ENCODE measurements around the gene KCNQ2.

Gene KCNQ2

DNA sequence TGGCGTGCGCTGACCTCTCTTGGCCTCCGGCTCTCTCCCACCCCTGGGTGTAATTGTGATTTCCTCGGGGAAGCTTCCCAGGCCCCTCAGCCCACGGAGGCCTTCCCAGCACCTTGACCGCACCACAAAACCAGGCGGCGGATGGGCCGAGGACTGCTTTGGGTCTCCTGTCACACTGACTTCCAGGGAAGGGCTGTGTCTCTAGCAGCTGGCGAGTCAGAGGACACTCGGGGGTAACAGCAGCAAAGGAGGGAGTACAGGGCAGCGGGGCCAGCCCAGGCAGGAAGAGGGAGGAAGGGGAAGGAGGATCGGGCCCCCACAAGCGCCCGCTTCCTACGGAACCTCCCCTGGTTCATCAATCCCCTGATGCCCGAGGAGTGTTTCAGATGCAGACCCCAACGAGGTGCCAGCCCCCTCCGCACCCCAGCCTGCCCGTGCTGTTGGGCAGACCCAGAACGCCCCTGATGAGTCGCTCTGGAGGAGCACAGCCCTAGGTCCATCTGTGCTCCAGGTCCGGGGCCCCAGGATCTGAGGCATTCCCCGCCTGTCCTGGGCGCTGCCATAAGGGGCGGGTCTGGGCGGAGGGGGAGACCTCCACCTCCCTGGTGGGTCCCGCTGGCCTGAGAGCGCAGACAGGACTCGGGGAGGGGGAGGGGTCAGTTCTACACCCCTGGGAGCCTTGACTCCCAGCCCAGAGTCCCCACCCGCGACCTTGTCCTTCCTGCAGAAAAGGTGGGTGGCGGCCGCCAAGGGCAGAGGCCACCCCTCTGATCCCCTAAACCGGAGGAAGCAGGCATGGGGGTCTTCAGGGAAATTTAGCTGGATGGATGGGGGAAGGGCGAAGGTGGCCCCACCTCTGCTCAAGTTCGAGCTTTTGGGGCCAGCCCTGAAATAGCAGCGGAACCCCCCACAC lies 112.3 kb downstream of the KCNQ2 start:
- Histone ChIP-seq H3K9ac (ENCODE audit: low read length) (no peak overlapping the region), H3K27ac (ENCODE audit: low read depth, low read length) (no peak overlapping the region), H3K79me2 (ENCODE audit: insufficient read depth, low read length) (no peaks in the 10 kb centered on the region), H4K20me1 (ENCODE audit: low read depth, low read length) (no peaks in the 10 kb centered on the region), H3K27me3 (ENCODE audit: low read length) (no peaks in the 10 kb centered on the region), H2AFZ (ENCODE audit: low read depth, low read length, severe bottlenecking) (no peak overlapping the region), H3K4me2 (ENCODE audit: low read depth, low read length, poor library complexity, severe bottlenecking) (no peak overlapping the region), H3K9me3 (ENCODE audit: insufficient read depth, low read length) (no peaks in the 10 kb centered on the region), H3K36me3 (ENCODE audit: low read length) (no peaks in the 10 kb centered on the region), H3K4me3 (ENCODE audit: insufficient read depth, low read length, poor library complexity, severe bottlenecking) (no peak overlapping the region), H3F3A (ENCODE audit: insufficient read depth) (no peaks in the 10 kb centered on the region), H3K9me2 (replicated peaks; ENCODE audit: insufficient read depth, low read length) (no peaks in the 10 kb centered on the region)
- TF ChIP-seq, protein P1, sequence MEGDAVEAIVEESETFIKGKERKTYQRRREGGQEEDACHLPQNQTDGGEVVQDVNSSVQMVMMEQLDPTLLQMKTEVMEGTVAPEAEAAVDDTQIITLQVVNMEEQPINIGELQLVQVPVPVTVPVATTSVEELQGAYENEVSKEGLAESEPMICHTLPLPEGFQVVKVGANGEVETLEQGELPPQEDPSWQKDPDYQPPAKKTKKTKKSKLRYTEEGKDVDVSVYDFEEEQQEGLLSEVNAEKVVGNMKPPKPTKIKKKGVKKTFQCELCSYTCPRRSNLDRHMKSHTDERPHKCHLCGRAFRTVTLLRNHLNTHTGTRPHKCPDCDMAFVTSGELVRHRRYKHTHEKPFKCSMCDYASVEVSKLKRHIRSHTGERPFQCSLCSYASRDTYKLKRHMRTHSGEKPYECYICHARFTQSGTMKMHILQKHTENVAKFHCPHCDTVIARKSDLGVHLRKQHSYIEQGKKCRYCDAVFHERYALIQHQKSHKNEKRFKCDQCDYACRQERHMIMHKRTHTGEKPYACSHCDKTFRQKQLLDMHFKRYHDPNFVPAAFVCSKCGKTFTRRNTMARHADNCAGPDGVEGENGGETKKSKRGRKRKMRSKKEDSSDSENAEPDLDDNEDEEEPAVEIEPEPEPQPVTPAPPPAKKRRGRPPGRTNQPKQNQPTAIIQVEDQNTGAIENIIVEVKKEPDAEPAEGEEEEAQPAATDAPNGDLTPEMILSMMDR (IDR thresholded peaks at IDR 0.05; ENCODE audit: insufficient read depth, low read length, poor library complexity, severe bottlenecking), result no peak
- TF ChIP-seq EZH2phosphoT487 (conservative IDR thresholded peaks at IDR 0.05; ENCODE audit: low read length), result no peak

DNA sequence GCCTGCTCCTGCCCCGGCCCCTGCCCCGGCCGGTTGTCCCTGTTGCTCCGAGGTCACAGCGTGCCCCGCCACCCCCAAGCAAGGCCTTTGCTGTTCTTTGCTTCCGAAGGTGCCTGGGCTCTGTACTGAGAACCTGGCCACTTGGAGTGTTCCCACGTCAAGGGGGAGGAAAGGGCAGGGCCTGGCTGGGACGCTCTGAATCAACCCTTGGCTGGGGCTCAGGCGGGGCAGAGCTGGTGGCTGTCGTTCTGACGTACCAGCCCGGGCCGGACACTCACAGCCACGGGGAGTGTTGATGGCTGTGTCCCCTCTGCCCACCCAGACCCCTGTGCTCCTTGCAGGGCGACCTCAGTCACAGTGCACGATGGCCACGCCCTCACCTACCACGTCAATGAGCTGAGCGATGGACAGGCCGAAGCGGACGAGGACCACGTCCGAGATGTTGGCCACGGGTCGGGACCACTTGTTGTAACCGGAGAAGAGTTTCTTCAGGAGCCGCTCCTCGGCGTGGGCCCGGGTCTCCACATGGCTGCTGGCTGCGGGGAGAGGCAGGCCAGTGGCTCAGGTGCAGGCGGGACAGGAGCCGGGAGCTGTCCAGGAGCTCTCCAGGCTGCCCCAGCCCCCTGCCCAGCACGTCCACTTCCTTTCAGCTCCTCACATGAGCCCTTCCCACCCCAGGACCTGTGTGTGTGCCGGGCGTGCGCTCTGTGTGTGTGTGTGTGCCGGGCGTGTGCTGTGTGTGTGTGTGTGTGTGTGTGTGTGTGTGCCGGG lies 113.1 kb downstream of the KCNQ2 start:
- Histone ChIP-seq H3K4me3 (ENCODE audit: insufficient read depth, low read length, poor library complexity, severe bottlenecking) (no peak overlapping the region), H3K4me2 (ENCODE audit: low read depth, low read length, poor library complexity, severe bottlenecking) (no peak overlapping the region), H3K36me3 (ENCODE audit: low read length) (no peaks in the 10 kb centered on the region), H3F3A (ENCODE audit: insufficient read depth) (no peaks in the 10 kb centered on the region), H3K9me2 (replicated peaks; ENCODE audit: insufficient read depth, low read length) (no peaks in the 10 kb centered on the region), H3K79me2 (ENCODE audit: insufficient read depth, low read length) (no peaks in the 10 kb centered on the region), H3K9me3 (ENCODE audit: insufficient read depth, low read length) (no peaks in the 10 kb centered on the region), H2AFZ (ENCODE audit: low read depth, low read length, severe bottlenecking) (no peak overlapping the region), H3K9ac (ENCODE audit: low read length) (no peak overlapping the region), H3K27ac (ENCODE audit: low read depth, low read length) (no peak overlapping the region), H3K27me3 (ENCODE audit: low read length) (no peaks in the 10 kb centered on the region), H4K20me1 (ENCODE audit: low read depth, low read length) (no peaks in the 10 kb centered on the region)
- TF ChIP-seq EZH2phosphoT487 (conservative IDR thresholded peaks at IDR 0.05; ENCODE audit: low read length), result no peak
- TF ChIP-seq, protein P1 (IDR thresholded peaks at IDR 0.05; ENCODE audit: insufficient read depth, low read length, poor library complexity, severe bottlenecking), result no peak

- no peaks in the 10 kb centered on the region for H3K36me3 ChIP-seq (ENCODE audit: low read length)
- H3K9me2 ChIP-seq (replicated peaks; ENCODE audit: insufficient read depth, low read length), result no peaks in the 10 kb centered on the region
- H2AFZ ChIP-seq (ENCODE audit: low read depth, low read length, severe bottlenecking), result no peak overlapping the region
- H3K27ac ChIP-seq (ENCODE audit: low read depth, low read length), result no peak overlapping the region
- no peak overlapping the region for H3K9ac ChIP-seq (ENCODE audit: low read length)
- H3F3A ChIP-seq (ENCODE audit: insufficient read depth), result no peaks in the 10 kb centered on the region
- H3K9me3 ChIP-seq (ENCODE audit: insufficient read depth, low read length), result no peaks in the 10 kb centered on the region
- H3K27me3 ChIP-seq (ENCODE audit: low read length), result no peaks in the 10 kb centered on the region
- H3K79me2 ChIP-seq (ENCODE audit: insufficient read depth, low read length), result no peaks in the 10 kb centered on the region
- H3K4me3 ChIP-seq (ENCODE audit: insufficient read depth, low read length, poor library complexity, severe bottlenecking), result no peak overlapping the region
- no peak overlapping the region for H3K4me2 ChIP-seq (ENCODE audit: low read depth, low read length, poor library complexity, severe bottlenecking)
- H4K20me1 ChIP-seq (ENCODE audit: low read depth, low read length), result no peaks in the 10 kb centered on the region
- TF ChIP-seq, protein P1 (IDR thresholded peaks at IDR 0.05; ENCODE audit: insufficient read depth, low read length, poor library complexity, severe bottlenecking), result no peak
- TF ChIP-seq EZH2phosphoT487 (conservative IDR thresholded peaks at IDR 0.05; ENCODE audit: low read length), result no peak
Observed at GRCh38 chr20:63357921-63358905, 114.2 kb downstream of the KCNQ2 start.

All from SU-DHL-6 (cell line).